Neuronal stem cell (in vitro differentiated cells): ENCODE measurements around the gene ARHGEF12.

Experiments
- DNase-seq: peaks from one replicate; pipeline ENCODE4 v3.0.0-alpha.2; 2013; ENCODE audit warnings: low spot score
- H2AFZ ChIP-seq: one replicate; pipeline ENCODE4 v1.6.1; 2013; ENCODE audit warnings: mild to moderate bottlenecking, low read length, inconsistent platforms
- H2AK5ac ChIP-seq: 2 replicates; pipeline ENCODE4 v1.6.1; 2013; ENCODE audit warnings: low read depth, mild to moderate bottlenecking, inconsistent platforms, low read length, moderate library complexity, mixed read lengths
- H2BK120ac ChIP-seq: 2 replicates; pipeline ENCODE4 v1.6.1; 2013; ENCODE audit warnings: low read depth, mild to moderate bottlenecking, inconsistent platforms, low read length, moderate library complexity, mixed read lengths
- H2BK12ac ChIP-seq: one replicate; pipeline ENCODE4 v1.6.1; 2013; ENCODE audit warnings: low read length, inconsistent platforms
- H2BK15ac ChIP-seq: 2 replicates; pipeline ENCODE4 v1.6.1; 2013; ENCODE audit warnings: mild to moderate bottlenecking, low read length, inconsistent platforms, mixed read lengths
- H2BK5ac ChIP-seq: one replicate; pipeline ENCODE4 v1.6.1; 2013; ENCODE audit warnings: inconsistent platforms, mild to moderate bottlenecking, low read length, moderate library complexity
- H3K14ac ChIP-seq: one replicate; pipeline ENCODE4 v1.6.1; 2013; ENCODE audit warnings: low read length, inconsistent platforms
- H3K18ac ChIP-seq: 2 replicates; pipeline ENCODE4 v1.6.1; 2013; ENCODE audit warnings: low read length, inconsistent platforms
- H3K23ac ChIP-seq: 2 replicates; pipeline ENCODE4 v1.6.1; 2013; ENCODE audit warnings: low read depth, mild to moderate bottlenecking, mixed read lengths, low read length, inconsistent platforms; ENCODE audit not compliant: poor library complexity
- H3K27ac ChIP-seq: replicated peaks from 3 replicates; pipeline ENCODE4 v1.5.1; 2013; ENCODE audit warnings: low read length, inconsistent platforms
- H3K27me3 ChIP-seq, 3 experiments: 2 replicates each; pipeline ENCODE4 v1.6.1; 2013; ENCODE audit warnings: low read length in 3 of 3, mild to moderate bottlenecking in 2 of 3, inconsistent platforms in 1 of 3, low read depth in 1 of 3, mixed read lengths in 1 of 3, moderate library complexity in 1 of 3; ENCODE audit not compliant: control insufficient read depth in 3 of 3, insufficient read depth in 3 of 3
- H3K36me3 ChIP-seq, 2 donors: replicated peaks in 1 of 2; 2 replicates each; pipeline ENCODE4 v1.6.1; 2013; ENCODE audit warnings: low read length in 2 of 2; ENCODE audit not compliant: control insufficient read depth in 2 of 2, insufficient read depth in 2 of 2
- H3K4ac ChIP-seq: 2 replicates; pipeline ENCODE4 v1.6.1; 2013; ENCODE audit warnings: inconsistent platforms, mild to moderate bottlenecking, low read length, moderate library complexity
- H3K4me1 ChIP-seq, 2 donors: 1 replicate in 1 of 2; 2 replicates in 1 of 2; pipeline ENCODE4 v1.6.1; 2013; ENCODE audit warnings: low read length in 2 of 2, low read depth in 1 of 2; ENCODE audit not compliant: control insufficient read depth in 2 of 2, insufficient read depth in 1 of 2
- H3K4me2 ChIP-seq: one replicate; pipeline ENCODE4 v1.6.1; 2013; ENCODE audit warnings: mild to moderate bottlenecking, low read length, inconsistent platforms; ENCODE audit not compliant: insufficient read depth, poor library complexity, severe bottlenecking
- H3K4me3 ChIP-seq, 2 donors: 2 replicates each; pipeline ENCODE4 v1.5.1; 2013; ENCODE audit warnings: low read length in 2 of 2, mild to moderate bottlenecking in 2 of 2, inconsistent platforms in 1 of 2, moderate library complexity in 1 of 2
- H3K79me1 ChIP-seq: one replicate; pipeline ENCODE4 v1.6.1; 2013; ENCODE audit warnings: low read depth, mild to moderate bottlenecking, inconsistent platforms, low read length, moderate library complexity
- H3K9ac ChIP-seq: one replicate; pipeline ENCODE4 v1.6.1; 2013; ENCODE audit warnings: mild to moderate bottlenecking, low read depth, low read length, inconsistent platforms; ENCODE audit not compliant: poor library complexity
- H3K9me3 ChIP-seq, 2 donors: replicated peaks in 1 of 2; 2 replicates each; pipeline versions ENCODE3 to v1.6.1; 2013; ENCODE audit warnings: low read length in 2 of 2, mild to moderate bottlenecking in 2 of 2, inconsistent platforms in 1 of 2, low read depth in 1 of 2, mixed read lengths in 1 of 2, moderate library complexity in 1 of 2; ENCODE audit not compliant: control insufficient read depth in 2 of 2, insufficient read depth in 1 of 2
- H4K8ac ChIP-seq: one replicate; pipeline ENCODE4 v1.6.1; 2013; ENCODE audit warnings: low read depth, mild to moderate bottlenecking, inconsistent platforms, low read length, moderate library complexity
- H4K91ac ChIP-seq: one replicate; pipeline ENCODE4 v1.6.1; 2013; ENCODE audit warnings: low read length, low read depth, mild to moderate bottlenecking, inconsistent platforms; ENCODE audit not compliant: poor library complexity
- WGBS, 2 donors: extraction: QIAGEN DNeasy Blood & Tissue Kit; methylation state at CpG; one replicate each; pipeline ENCODE4 v1.1.7; 2013; ENCODE audit warnings: missing lambda C conversion rate in 2 of 2, mixed read lengths in 1 of 2; ENCODE audit not compliant: insufficient read length in 2 of 2, insufficient replicate concordance in 1 of 2; ENCODE audit errors: extremely low coverage in 2 of 2; 5-methylcytosine and 5-hydroxymethylcytosine counted together

Gene ARHGEF12

GRCh38 chr11:120357620-120358019 lies 21.4 kb downstream of the ARHGEF12 start:
- Histone ChIP-seq H3K4me1 (no peaks in the 10 kb centered on the region), H3K4me2 (no peak overlapping the region), H3K18ac (no peak overlapping the region), H3K9ac (no peak overlapping the region), H4K8ac (no peak overlapping the region), H2BK12ac (no peak overlapping the region), H3K36me3 (peaks cover 0 to 9% of the 10 kb centered on the region in 2 donors), H3K23ac (no peak overlapping the region), H2AFZ (no peak overlapping the region), H3K4me3 (no peak overlapping the region), H3K27me3 (no peaks in the 10 kb centered on the region), H3K79me1 (no peaks in the 10 kb centered on the region), H2BK120ac (no peak overlapping the region), H3K4ac (no peak overlapping the region), H4K91ac (no peak overlapping the region), H2BK5ac (no peak overlapping the region), H2BK15ac (no peak overlapping the region), H3K14ac (no peak overlapping the region), H3K9me3 (peaks cover 0 to 24% of the 10 kb centered on the region in 2 donors), H2AK5ac (no peak overlapping the region), H3K27ac (no peak overlapping the region)
- no peak for DNase-seq
- no CpG with 5 or more reads among the region's 6 CpGs for WGBS, 2 donors

GRCh38 chr11:120358729-120359128 lies 22.5 kb downstream of the ARHGEF12 start:
- Histone ChIP-seq H2BK5ac (no peak overlapping the region), H3K79me1 (no peaks in the 10 kb centered on the region), H3K4me1 (no peaks in the 10 kb centered on the region), H3K4ac (no peak overlapping the region), H2BK15ac (no peak overlapping the region), H4K91ac (no peak overlapping the region), H2BK120ac (no peak overlapping the region), H3K4me3 (no peak overlapping the region), H3K4me2 (no peak overlapping the region), H3K9me3 (peaks cover 0 to 21% of the 10 kb centered on the region in 2 donors), H3K23ac (no peak overlapping the region), H4K8ac (no peak overlapping the region), H3K14ac (no peak overlapping the region), H3K36me3 (peaks cover 0 to 2% of the 10 kb centered on the region in 2 donors), H3K9ac (no peak overlapping the region), H2AFZ (no peak overlapping the region), H3K27ac (no peak overlapping the region), H2BK12ac (no peak overlapping the region), H3K27me3 (no peaks in the 10 kb centered on the region), H2AK5ac (no peak overlapping the region), H3K18ac (no peak overlapping the region)
- WGBS, 2 donors, result no CpG with 5 or more reads among the region's 3 CpGs
- no peak for DNase-seq

DNA sequence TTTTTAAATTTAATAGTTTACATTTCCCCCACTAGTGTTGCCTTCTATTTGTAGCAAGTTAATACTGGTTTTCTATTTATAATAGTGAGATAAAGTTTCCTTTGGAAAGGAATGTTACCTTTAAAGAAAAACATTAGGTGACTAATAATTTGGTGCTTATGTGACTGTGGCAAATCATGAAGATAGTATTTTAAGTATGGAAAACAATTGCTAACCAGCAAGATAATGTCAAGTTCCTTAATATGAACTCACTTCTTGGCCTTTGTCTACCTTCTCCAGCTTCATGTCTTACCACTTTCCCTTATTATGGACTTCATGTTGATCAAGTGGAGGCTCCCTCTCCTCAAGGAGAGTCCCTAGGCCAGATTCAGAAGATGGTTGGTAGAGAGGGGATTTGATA lies 27.2 kb downstream of the ARHGEF12 start:
- H3K27me3 ChIP-seq, result no peaks in the 10 kb centered on the region
- no peak overlapping the region for H3K4me3 ChIP-seq
- H4K8ac ChIP-seq, result no peak overlapping the region
- H4K91ac ChIP-seq, result no peak overlapping the region
- no peak overlapping the region for H2BK5ac ChIP-seq
- no peak overlapping the region for H2AK5ac ChIP-seq
- H2BK15ac ChIP-seq, result no peak overlapping the region
- no peaks in the 10 kb centered on the region for H3K36me3 ChIP-seq
- no peak overlapping the region for H3K27ac ChIP-seq
- H2BK12ac ChIP-seq, result no peak overlapping the region
- no peak overlapping the region for H3K14ac ChIP-seq
- H3K4me1 ChIP-seq, result no peaks in the 10 kb centered on the region
- H2AFZ ChIP-seq, result no peak overlapping the region
- H3K79me1 ChIP-seq, result no peaks in the 10 kb centered on the region
- no peak for DNase-seq
- no peak overlapping the region for H3K18ac ChIP-seq
- no peak overlapping the region for H2BK120ac ChIP-seq
- no peak overlapping the region for H3K4me2 ChIP-seq
- H3K4ac ChIP-seq, result no peak overlapping the region
- H3K9me3 ChIP-seq, result peaks cover 0 to 21% of the 10 kb centered on the region in 2 donors
- no peak overlapping the region for H3K23ac ChIP-seq
- H3K9ac ChIP-seq, result no peak overlapping the region

GRCh38 chr11:120365512-120365911 lies 29.3 kb downstream of the ARHGEF12 start:
- no peak overlapping the region for H3K23ac ChIP-seq
- no peaks in the 10 kb centered on the region for H3K27me3 ChIP-seq
- no peak overlapping the region for H3K4me3 ChIP-seq
- H3K4me2 ChIP-seq, result no peak overlapping the region
- H3K36me3 ChIP-seq, result no peaks in the 10 kb centered on the region
- no peak overlapping the region for H3K4ac ChIP-seq
- no peak overlapping the region for H3K14ac ChIP-seq
- H2BK12ac ChIP-seq, result no peak overlapping the region
- no peak overlapping the region for H2BK5ac ChIP-seq
- no peak overlapping the region for H2AFZ ChIP-seq
- no peaks in the 10 kb centered on the region for H3K4me1 ChIP-seq
- H3K9ac ChIP-seq, result no peak overlapping the region
- H2AK5ac ChIP-seq, result no peak overlapping the region
- H2BK15ac ChIP-seq, result no peak overlapping the region
- no peak overlapping the region for H4K8ac ChIP-seq
- DNase-seq, result no peak
- no peak overlapping the region for H2BK120ac ChIP-seq
- no peak overlapping the region for H3K27ac ChIP-seq
- no peaks in the 10 kb centered on the region for H3K79me1 ChIP-seq
- no peak overlapping the region for H4K91ac ChIP-seq
- H3K18ac ChIP-seq, result no peak overlapping the region
- peaks cover 0 to 16% of the 10 kb centered on the region in 2 donors for H3K9me3 ChIP-seq
